SKM-1 treated with dmso at 0.1 percent for 144 hours (cell line): ENCODE results near the gene SCML2.
"Not testable (repeated sequence)": the region's sequence is repeated elsewhere in the genome, so short reads cannot be mapped to it uniquely, and the experiment has no call there.

Experiments
- DNase-seq: peaks from one replicate; lab custom pipeline; 2025; ENCODE audit not compliant: unreplicated experiment; lab: John Stamatoyannopoulos, UW

Gene SCML2

DNA sequence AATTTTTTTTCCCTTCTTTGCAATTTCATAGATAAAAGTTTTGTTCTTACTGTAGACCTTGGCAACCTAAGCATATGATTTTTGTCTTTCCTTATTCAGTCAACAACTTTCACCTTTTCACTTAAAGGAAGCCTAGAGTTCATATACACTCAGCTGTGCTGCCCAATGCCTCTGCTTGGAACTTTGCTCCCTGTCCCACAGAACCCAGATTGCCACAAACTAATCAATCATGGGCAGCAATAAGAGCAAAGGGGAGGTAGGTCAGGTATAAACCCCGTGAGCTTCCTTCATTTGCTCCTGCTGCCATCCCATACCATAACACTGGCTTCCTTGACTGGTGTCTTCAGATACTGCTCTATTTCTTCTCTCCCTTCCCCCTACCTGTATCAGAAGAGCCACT, 82.8 kb downstream of the SCML2 start:
- no peak for DNase-seq

DNA sequence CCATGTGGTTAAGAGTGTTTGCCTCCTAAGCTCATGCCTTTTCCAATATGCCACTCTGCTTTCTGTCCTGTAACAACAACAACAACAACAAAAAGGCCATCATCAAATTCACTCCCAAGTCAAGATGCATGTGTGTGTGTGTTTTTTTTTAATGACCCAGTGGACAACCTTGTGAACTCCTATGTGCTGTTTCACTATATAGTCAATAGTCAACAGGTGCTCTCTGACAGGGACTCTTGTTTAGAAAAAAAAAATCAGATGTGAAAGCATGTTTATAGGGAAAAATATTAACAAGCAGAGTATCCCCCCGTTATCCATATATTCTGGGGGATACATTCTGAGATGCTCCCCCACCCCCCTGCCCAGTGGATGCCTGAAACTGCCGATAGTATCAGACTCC, 83.2 kb downstream of the SCML2 start:
- no peak for DNase-seq

DNA sequence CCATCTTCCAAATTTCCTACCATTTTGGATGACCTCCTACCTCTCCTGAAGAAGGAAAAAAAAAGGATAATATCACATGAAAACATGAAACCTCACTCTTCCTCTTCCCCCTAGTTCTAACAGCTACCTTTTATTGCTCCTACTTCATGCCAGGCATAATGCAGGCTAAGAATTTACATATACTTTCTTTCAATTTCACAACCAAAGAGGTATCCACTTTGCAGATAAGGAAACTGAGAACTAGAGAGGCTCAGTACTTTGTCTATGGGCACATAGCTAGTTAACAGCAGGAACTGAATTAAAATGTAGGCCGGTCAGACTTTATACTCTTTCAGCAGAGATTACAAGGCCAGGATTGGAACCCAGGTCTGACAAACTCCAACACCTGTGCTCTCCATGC, 99.4 kb downstream of the SCML2 start:
- DNase-seq = no peak

DNA sequence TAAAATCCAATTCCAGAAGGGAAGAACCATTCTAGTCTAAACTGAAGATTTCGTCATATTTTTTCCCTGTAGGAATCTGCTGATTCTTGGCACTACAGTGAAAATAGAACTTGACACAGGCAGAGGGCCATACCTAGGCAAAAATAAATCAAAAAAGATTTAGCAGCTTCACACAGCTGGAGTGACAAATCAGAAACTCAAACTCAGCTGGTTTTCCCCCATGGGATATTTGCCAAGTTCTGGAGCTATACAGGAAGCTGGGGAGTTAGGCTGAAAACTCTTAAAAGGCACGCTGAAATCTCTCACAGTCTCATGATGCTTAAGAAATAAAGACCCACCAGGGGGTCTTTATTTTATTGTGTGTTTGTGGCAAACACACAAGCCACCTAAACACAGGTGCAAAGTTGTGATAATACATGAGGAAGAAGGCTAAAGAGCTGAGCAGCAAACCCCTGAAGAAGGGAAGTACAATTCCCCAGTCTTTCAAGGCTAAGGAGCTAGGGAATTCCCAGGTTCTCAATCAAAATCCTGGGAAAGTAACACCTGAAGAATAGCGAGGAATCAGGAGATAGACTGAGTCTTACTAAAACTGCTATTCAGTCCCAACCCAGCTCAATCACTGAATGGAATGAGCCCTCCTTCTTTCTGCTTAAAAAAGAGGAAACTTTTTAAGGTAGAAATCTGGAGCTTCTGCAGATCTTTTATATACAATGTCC, 101.7 kb downstream of the SCML2 start:
- no peak for DNase-seq

DNA sequence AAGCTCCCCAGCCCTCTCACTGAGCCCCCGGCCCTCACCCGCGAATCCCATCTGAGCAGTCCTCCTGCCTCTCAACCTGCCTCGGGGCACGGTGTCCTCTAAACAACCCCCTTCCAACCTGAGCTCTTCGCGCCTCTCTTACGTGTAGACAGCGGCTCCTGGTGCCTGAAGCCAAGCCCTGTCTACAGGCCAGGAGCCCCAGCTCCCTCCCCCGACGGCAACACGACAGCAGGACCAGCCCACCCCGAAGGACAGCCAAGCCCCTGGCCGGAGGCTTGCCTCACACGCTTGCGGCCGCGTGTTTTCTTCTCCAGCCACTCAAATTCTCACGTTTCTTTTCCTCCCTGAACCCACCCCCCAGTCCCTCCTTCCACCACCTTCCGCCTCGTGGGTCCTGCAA, 124.8 kb downstream of the SCML2 start:
- not testable (repeated sequence) for DNase-seq

DNA sequence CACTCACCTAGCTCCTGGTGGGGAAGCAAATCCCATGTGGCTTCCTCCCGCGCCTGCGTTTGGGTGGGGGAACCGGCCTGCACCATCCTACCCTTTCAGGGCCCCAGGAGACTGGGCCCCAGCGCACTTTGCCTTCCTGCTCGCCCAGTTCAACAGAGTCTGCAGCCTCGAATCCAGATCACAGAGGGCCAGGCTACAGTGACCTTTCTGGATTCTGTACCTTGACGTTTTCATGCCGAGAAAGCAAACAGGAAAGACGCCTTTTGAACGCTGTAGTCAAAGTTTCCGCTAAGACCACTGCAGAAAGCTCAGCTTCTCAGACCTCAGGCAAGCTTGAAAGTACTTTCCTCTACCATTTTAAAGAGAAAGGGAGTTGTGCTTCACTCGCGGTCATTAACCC, 126.4 kb downstream of the SCML2 start:
- no peak for DNase-seq

DNA sequence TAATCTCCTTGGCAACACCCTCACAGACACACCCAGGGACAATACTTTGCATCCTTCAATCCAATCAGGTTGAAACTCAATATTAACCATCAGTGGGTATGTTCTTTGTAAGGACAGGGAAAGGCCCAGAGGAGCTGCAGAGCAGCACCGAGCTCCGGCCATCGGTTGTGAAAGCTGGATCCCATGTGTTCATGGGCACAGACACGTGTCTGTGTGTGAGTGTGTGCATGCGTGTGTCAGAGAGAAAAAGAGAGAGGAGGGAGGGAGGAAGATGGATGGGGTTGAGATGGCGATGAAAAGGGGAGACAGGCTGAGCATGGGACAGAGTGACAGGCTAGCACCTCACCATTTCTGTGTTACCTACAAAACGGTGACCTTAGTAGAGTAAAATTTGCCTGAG, 127.0 kb downstream of the SCML2 start:
- no peak for DNase-seq

DNA sequence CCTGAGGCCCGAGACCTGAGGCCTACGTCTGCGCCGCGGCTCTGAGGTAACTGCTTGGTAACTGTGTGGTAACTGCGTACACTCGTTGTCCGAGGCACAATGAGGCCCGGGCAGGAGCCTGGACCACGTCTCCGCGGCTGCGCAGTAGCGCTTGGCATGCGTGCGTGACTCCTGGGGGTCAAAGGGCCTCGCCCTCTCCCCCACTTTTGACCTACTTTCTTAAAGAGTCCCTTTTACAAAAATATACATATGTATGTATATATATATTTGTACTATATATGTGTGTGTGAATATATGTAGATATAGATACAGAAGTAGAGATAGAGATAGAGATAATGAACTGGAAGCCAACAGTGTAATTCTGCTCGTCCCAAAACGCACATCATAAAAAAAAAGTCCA, 133.7 kb downstream of the SCML2 start, which contains the start of gene BEND2:
Gene BEND2, minus strand, starts transcription at position 101 of the 400 bp plus-strand sequence. CDS start 136 bp downstream, outside the sequence.
- no peak for DNase-seq

DNA sequence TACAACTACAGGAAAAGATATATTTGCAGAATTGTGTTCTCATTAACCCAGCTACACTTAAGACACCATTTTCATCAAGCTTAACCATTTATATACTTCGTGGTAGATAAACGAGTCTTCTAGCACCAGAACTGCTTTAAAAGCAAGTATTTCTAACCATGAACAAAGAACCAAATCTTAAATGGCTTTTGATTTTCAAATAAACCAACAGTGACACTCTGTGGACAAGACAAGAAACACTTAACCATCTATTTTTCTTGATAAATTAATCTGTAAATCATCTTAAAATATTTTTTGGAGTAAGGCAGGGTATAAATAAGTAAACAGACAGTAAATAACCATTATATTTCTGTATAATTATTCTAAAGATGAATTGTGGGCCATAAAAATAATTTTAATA, 144.0 kb downstream of the SCML2 start:
- no peak for DNase-seq

DNA sequence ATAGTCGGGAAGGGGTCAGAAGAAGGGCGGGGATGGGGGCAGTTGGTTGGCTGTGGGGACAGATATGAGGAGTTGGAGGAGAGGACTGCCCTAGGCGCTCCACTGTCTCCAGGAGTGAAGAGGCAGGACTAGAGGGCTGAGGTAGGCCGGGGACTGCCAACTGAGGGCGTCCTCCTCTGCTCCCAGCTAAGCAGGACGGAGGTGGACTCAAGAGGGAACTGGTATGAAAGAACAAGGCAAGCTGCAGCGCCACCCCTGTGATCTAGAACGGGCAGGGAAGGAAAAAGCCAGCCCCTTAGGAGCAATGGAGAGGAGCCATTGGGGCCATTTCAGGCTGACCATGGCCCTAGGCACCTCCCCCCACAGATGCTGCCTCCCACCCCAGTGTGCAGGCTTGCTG, 147.8 kb downstream of the SCML2 start:
- DNase-seq = no peak

DNA sequence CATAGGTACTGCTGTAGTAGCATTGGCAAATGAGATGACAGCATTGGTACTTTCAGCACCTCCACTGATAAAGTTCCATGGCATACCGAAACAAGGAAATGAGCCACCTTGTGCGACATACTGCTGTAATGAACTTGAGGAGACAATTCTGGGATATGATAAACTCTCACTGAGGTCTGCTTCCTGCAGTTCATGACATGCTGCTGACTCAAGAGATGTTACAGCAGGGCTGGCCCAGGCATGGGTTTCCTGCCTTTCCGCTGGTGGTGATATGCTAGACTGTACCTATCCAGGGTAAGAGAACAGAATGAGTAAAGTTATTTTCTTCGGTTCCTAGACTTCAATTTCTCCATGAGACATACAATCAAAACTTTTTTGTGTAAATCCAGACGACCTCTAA, 150.9 kb downstream of the SCML2 start:
- no peak for DNase-seq

DNA sequence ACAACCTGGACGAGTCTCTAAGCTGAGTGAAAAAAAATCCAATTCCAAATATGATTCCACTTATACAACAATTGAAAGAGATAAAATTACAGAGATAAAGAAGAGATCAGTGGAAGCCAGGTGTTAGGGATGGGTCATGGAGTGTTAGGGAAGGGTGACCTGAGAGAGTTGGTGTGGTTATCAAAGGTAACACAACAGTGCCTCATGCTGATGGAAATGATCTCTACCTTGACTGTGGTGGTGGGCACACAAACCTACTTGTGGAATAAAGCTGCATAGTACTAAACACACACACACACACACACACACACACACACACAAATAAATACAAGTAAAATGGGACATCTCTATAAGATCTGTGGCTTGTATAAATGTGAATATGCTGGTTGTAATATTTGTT, 159.8 kb downstream of the SCML2 start:
- no peak for DNase-seq
